ENCODE data around the gene IFNAR2.

Gene IFNAR2

GRCh38 chr21:33206771-33207281 lies 22.9 kb upstream of the IFNAR2 start:
- no peak for TF ChIP-seq TAF1 (IDR thresholded peaks at IDR 0.05; ENCODE audit: borderline replicate concordance, insufficient read depth, low read length)
- TF ChIP-seq, protein P1, sequence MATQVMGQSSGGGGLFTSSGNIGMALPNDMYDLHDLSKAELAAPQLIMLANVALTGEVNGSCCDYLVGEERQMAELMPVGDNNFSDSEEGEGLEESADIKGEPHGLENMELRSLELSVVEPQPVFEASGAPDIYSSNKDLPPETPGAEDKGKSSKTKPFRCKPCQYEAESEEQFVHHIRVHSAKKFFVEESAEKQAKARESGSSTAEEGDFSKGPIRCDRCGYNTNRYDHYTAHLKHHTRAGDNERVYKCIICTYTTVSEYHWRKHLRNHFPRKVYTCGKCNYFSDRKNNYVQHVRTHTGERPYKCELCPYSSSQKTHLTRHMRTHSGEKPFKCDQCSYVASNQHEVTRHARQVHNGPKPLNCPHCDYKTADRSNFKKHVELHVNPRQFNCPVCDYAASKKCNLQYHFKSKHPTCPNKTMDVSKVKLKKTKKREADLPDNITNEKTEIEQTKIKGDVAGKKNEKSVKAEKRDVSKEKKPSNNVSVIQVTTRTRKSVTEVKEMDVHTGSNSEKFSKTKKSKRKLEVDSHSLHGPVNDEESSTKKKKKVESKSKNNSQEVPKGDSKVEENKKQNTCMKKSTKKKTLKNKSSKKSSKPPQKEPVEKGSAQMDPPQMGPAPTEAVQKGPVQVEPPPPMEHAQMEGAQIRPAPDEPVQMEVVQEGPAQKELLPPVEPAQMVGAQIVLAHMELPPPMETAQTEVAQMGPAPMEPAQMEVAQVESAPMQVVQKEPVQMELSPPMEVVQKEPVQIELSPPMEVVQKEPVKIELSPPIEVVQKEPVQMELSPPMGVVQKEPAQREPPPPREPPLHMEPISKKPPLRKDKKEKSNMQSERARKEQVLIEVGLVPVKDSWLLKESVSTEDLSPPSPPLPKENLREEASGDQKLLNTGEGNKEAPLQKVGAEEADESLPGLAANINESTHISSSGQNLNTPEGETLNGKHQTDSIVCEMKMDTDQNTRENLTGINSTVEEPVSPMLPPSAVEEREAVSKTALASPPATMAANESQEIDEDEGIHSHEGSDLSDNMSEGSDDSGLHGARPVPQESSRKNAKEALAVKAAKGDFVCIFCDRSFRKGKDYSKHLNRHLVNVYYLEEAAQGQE (IDR thresholded peaks at IDR 0.05; ENCODE audit: insufficient read depth in 1 of 2, low read depth in 2 of 2, low read length in 2 of 2): no peak
- no peak for TF ChIP-seq POLR2AphosphoS5 (IDR thresholded peaks at IDR 0.05; ENCODE audit: low read depth, low read length)

DNA sequence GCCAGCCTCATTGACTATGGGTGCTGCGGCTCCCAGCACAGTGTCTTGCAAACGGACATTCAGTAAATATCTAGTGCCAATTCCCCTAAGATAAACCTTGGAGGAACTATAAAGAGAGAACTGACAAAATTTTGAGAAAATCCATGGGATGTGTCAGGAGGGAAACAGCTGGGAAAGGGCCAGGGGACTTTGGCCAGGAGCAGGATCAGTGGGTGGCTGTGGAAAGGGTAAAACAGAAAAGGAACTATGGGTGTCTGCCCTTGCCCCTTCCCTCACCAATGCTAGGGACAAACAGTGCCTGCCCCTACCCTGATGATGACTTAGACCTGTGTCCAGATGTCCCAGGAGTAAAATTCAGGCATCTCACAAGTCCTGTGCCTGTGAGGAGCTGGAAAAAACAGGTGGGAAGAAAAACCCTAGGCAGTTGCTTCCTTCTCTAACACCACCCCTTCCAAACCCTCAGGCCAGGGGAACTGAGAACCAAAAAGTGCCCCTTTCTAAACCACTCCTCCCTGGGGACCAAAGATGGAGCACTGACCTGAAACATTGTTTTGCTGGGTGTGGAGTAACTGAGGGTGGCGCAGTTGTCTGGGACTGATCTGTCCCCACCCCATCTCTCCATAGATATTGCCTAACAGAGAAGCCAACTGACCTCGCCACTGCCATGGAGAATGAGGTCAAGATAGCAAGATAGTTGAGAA lies 22.1 kb upstream of the IFNAR2 start:
- TF ChIP-seq POLR2AphosphoS5 (IDR thresholded peaks at IDR 0.05; ENCODE audit: low read depth, low read length) (no peak), FOXP2 (optimal IDR thresholded peaks at IDR 0.05; ENCODE audit: borderline replicate concordance, extremely low read depth, extremely low read length, insufficient read depth) (no peak), TAF1 (IDR thresholded peaks at IDR 0.05; ENCODE audit: borderline replicate concordance, insufficient read depth, low read length) (no peak), SIN3A (IDR thresholded peaks at IDR 0.05; ENCODE audit: borderline replicate concordance, insufficient read depth, low read length) (no peak)
- TF ChIP-seq, protein P1 (IDR thresholded peaks at IDR 0.05; ENCODE audit: insufficient read depth in 1 of 2, low read depth in 2 of 2, low read length in 2 of 2): no peak

GRCh38 chr21:33208534-33208933 lies 21.2 kb upstream of the IFNAR2 start:
- TF ChIP-seq TAF1 (IDR thresholded peaks at IDR 0.05; ENCODE audit: borderline replicate concordance, insufficient read depth, low read length): no peak
- no peak for TF ChIP-seq FOXP2 (optimal IDR thresholded peaks at IDR 0.05; ENCODE audit: borderline replicate concordance, extremely low read depth, extremely low read length, insufficient read depth)
- TF ChIP-seq POLR2AphosphoS5 (IDR thresholded peaks at IDR 0.05; ENCODE audit: low read depth, low read length): no peak
- no peak for TF ChIP-seq SIN3A (IDR thresholded peaks at IDR 0.05; ENCODE audit: borderline replicate concordance, insufficient read depth, low read length)
- TF ChIP-seq, protein P1 (IDR thresholded peaks at IDR 0.05; ENCODE audit: insufficient read depth in 1 of 2, low read depth in 2 of 2, low read length in 2 of 2): no peak

- TF ChIP-seq, protein P1 (IDR thresholded peaks at IDR 0.05; ENCODE audit: insufficient read depth in 1 of 2, low read depth in 2 of 2, low read length in 2 of 2): no peak
- TF ChIP-seq TAF1 (IDR thresholded peaks at IDR 0.05; ENCODE audit: borderline replicate concordance, insufficient read depth, low read length): no peak
- no peak for TF ChIP-seq SIN3A (IDR thresholded peaks at IDR 0.05; ENCODE audit: borderline replicate concordance, insufficient read depth, low read length)
- TF ChIP-seq FOXP2 (optimal IDR thresholded peaks at IDR 0.05; ENCODE audit: borderline replicate concordance, extremely low read depth, extremely low read length, insufficient read depth): no peak
- TF ChIP-seq POLR2AphosphoS5 (IDR thresholded peaks at IDR 0.05; ENCODE audit: low read depth, low read length): no peak
These were observed 18.4 kb upstream of the IFNAR2 start for GRCh38 chr21:33211305-33211704.
